Measurements from ENCODE around the gene ABL1.

GRCh38 chr9:130843049-130843908, 8.2 kb downstream of the ABL1 start:
- TF ChIP-seq CTCF (IDR thresholded peaks at IDR 0.05; ENCODE audit: insufficient read depth, low read length, poor library complexity, severe bottlenecking) (no peak), EZH2phosphoT487 (conservative IDR thresholded peaks at IDR 0.05; ENCODE audit: low read length) (no peak)

Measured in SU-DHL-6 (cell line).